Liver (tissue), 9 donors: ENCODE measurements around the gene BRD2. TPM values are rescaled to one million over a fixed set of nuclear protein-coding genes. Genes with fewer than 3 reads are reported as not detected.

Source experiments
- DNase-seq: peaks from one replicate; pipeline ENCODE4 v3.0.0-alpha.2; 2017; ENCODE audit warnings: low spot score
- H3K27ac ChIP-seq, 2 donors: one replicate each; pipeline ENCODE4 v1.7.0; 2013; ENCODE audit warnings: inconsistent platforms in 2 of 2, low read length in 2 of 2, control low read depth in 1 of 2, low read depth in 1 of 2, mild to moderate bottlenecking in 1 of 2
- H3K27me3 ChIP-seq, 4 donors: one replicate each; pipeline versions ENCODE4 v1.6.1 to v1.7.0; 2013; ENCODE audit warnings: low read length in 3 of 4, inconsistent platforms in 1 of 4, mild to moderate bottlenecking in 1 of 4, moderate library complexity in 1 of 4; ENCODE audit not compliant: control insufficient read depth in 4 of 4, insufficient read depth in 4 of 4
- H3K36me3 ChIP-seq, 4 donors: one replicate each; pipeline versions ENCODE4 v1.6.1 to v1.7.0; 2013; ENCODE audit warnings: low read length in 3 of 4, mild to moderate bottlenecking in 3 of 4, low read depth in 1 of 4, moderate library complexity in 1 of 4; ENCODE audit not compliant: control insufficient read depth in 4 of 4, insufficient read depth in 3 of 4
- H3K4me1 ChIP-seq, 4 donors: one replicate each; pipeline versions ENCODE4 v1.6.1 to v1.7.0; 2013; ENCODE audit warnings: low read length in 3 of 4, mild to moderate bottlenecking in 3 of 4, moderate library complexity in 1 of 4; ENCODE audit not compliant: control insufficient read depth in 4 of 4, insufficient read depth in 4 of 4
- H3K4me3 ChIP-seq, 3 donors: one replicate each; pipeline versions ENCODE4 v1.6.1 to v1.7.0; 2013; ENCODE audit warnings: low read length in 3 of 3, control low read depth in 1 of 3, low read depth in 1 of 3, mild to moderate bottlenecking in 1 of 3
- H3K9ac ChIP-seq, 2 donors: one replicate each; pipeline ENCODE4 v1.7.0; 2013; ENCODE audit warnings: low read length in 2 of 2, mild to moderate bottlenecking in 2 of 2, moderate library complexity in 2 of 2, control low read depth in 1 of 2, low read depth in 1 of 2
- H3K9me3 ChIP-seq, 4 donors: one replicate each; pipeline versions ENCODE4 v1.6.1 to v1.7.0; 2013; ENCODE audit warnings: low read length in 3 of 4; ENCODE audit not compliant: control insufficient read depth in 4 of 4
- ATF3 ChIP-seq: IDR thresholded peaks from 2 replicates; pipeline ENCODE4 v1.6.1; 2016; ENCODE audit warnings: antibody characterized with exemption
- CTCF ChIP-seq: fragments of 150-350 bp; IDR thresholded peaks from 2 replicates; pipeline ENCODE4 v1.5.1; 2017; ENCODE audit warnings: improper control_type of control experiment, low read depth, low read length; ENCODE audit not compliant: missing input control
- EGR1 ChIP-seq, 2 donors: IDR thresholded peaks; 2 replicates each; pipeline ENCODE4 v1.6.1; 2016 to 2018; ENCODE audit warnings: antibody characterized with exemption in 2 of 2, low read depth in 2 of 2
- FOXA1 ChIP-seq: IDR thresholded peaks from 2 replicates; pipeline ENCODE4 v1.6.1; 2016; ENCODE audit warnings: antibody characterized with exemption
- FOXA2 ChIP-seq: IDR thresholded peaks from 2 replicates; pipeline ENCODE4 v1.6.1; 2016; ENCODE audit warnings: antibody characterized with exemption
- GABPA ChIP-seq, 2 donors: IDR thresholded peaks in 1 of 2; conservative IDR thresholded peaks in 1 of 2; 2 replicates each; pipeline ENCODE4 v1.6.1; 2016; ENCODE audit warnings: antibody characterized with exemption in 2 of 2, mild to moderate bottlenecking in 1 of 2, moderate library complexity in 1 of 2
- HNF4A ChIP-seq, 2 donors: conservative IDR thresholded peaks; 2 replicates each; pipeline ENCODE4 v1.6.1; 2016; ENCODE audit warnings: antibody characterized with exemption in 2 of 2, mild to moderate bottlenecking in 2 of 2
- HNF4G ChIP-seq: IDR thresholded peaks from 2 replicates; pipeline ENCODE4 v1.6.1; 2016; ENCODE audit warnings: antibody characterized with exemption
- MAX ChIP-seq: IDR thresholded peaks from 2 replicates; pipeline ENCODE4 v1.6.1; 2016; ENCODE audit warnings: antibody characterized with exemption
- NR2F2 ChIP-seq: IDR thresholded peaks from 2 replicates; pipeline ENCODE4 v1.6.1; 2016; ENCODE audit warnings: antibody characterized with exemption
- RAD21 ChIP-seq, 2 donors: IDR thresholded peaks; 2 replicates each; pipeline ENCODE4 v1.6.1; 2016; ENCODE audit warnings: antibody characterized with exemption in 2 of 2, mild to moderate bottlenecking in 2 of 2
- REST ChIP-seq: IDR thresholded peaks from 2 replicates; pipeline ENCODE4 v1.6.1; 2016; ENCODE audit warnings: antibody characterized with exemption, mild to moderate bottlenecking
- RXRA ChIP-seq, 2 donors: IDR thresholded peaks; 2 replicates each; pipeline ENCODE4 v1.6.1; 2017 to 2018; ENCODE audit warnings: antibody characterized with exemption in 2 of 2, mild to moderate bottlenecking in 1 of 2
- SP1 ChIP-seq: IDR thresholded peaks from 2 replicates; pipeline ENCODE4 v1.6.1; 2018; ENCODE audit warnings: antibody characterized with exemption, mild to moderate bottlenecking
- TAF1 ChIP-seq: conservative IDR thresholded peaks from 2 replicates; pipeline ENCODE4 v1.6.1; 2016; ENCODE audit warnings: antibody characterized with exemption, mild to moderate bottlenecking
- YY1 ChIP-seq: IDR thresholded peaks from 2 replicates; pipeline ENCODE4 v1.6.1; 2016; ENCODE audit warnings: antibody characterized with exemption, mild to moderate bottlenecking
- ZBTB33 ChIP-seq: IDR thresholded peaks from 2 replicates; pipeline ENCODE4 v1.6.1; 2016; ENCODE audit warnings: antibody characterized with exemption
- WGBS: extraction: QIAGEN DNeasy Blood & Tissue Kit; methylation state at CpG from one replicate; pipeline ENCODE4 v1.1.7; 2013; 5-methylcytosine and 5-hydroxymethylcytosine counted together
- polyA plus RNA-seq, 2 donors: library from polyadenylated mRNA; stranded (reverse) in 1 of 2; unstranded in 1 of 2; fragments of 200-250 nt in 1 of 2; fragments of >200 nt in 1 of 2; fragmentation: Nextera tagmentation in 1 of 2; extraction: Ambion mirVana in 1 of 2; gene quantifications; one replicate each; pipeline versions ENCODE4 v1.2.1 to v1.2.3, GENCODE V29; 2013 to 2015
- total RNA-seq, 2 donors: library from RNA; depleted of rRNA; stranded (reverse); fragments of >200 nt; gene quantifications; one replicate each; pipeline ENCODE4 v1.2.3, GENCODE V29; 2014
- donor health status: healthy.
- donor health status: healthy.
- donor health status: healthy.
- donor health status: healthy.
- donor health status: healthy.

BRD2 gene
- total and polyA plus RNA-seq, 4 donors, result 29.8 to 100 (median 50.2) TPM

- H3K9me3 ChIP-seq, result no peaks in the 10 kb centered on the region
- WGBS, result 54% methylated on average over 4 of the region's 4 CpGs
- peaks cover 0 to 4% (median 0%) of the 10 kb centered on the region in 4 donors for H3K27me3 ChIP-seq
- no peaks in the 10 kb centered on the region for H3K4me1 ChIP-seq
- H3K4me3 ChIP-seq, result no peak overlapping the region
- TF ChIP-seq HNF4G, result no peak
- no peak for TF ChIP-seq FOXA1
- TF ChIP-seq ATF3, result no peak
- no peak for TF ChIP-seq SP1
- no peak for TF ChIP-seq EGR1 (IDR thresholded peaks at IDR 0.05; ENCODE audit: low read depth in 2 of 2)
- no peak for TF ChIP-seq NR2F2
- no peak for TF ChIP-seq TAF1
- no peak for TF ChIP-seq HNF4A (conservative IDR thresholded peaks at IDR 0.05)
- TF ChIP-seq GABPA (IDR thresholded peaks at IDR 0.05 in 1 of 2, conservative IDR thresholded peaks at IDR 0.05 in 1 of 2), result no peak
- no peak for TF ChIP-seq FOXA2
- TF ChIP-seq RXRA (IDR thresholded peaks at IDR 0.05), result no peak
- no peak for TF ChIP-seq CTCF
- no peak for TF ChIP-seq MAX
- TF ChIP-seq RAD21 (IDR thresholded peaks at IDR 0.05), result no peak
- DNase-seq, result no peak
- no peak overlapping the region for H3K9ac ChIP-seq
- H3K36me3 ChIP-seq, result no peaks in the 10 kb centered on the region
- no peak overlapping the region for H3K27ac ChIP-seq
Observed at GRCh38 chr6:33013608-33014007, 45.2 kb downstream of the BRD2 start.

- Histone ChIP-seq H3K27me3 (peaks cover 0 to 4% (median 0%) of the 10 kb centered on the region in 4 donors), H3K36me3 (no peaks in the 10 kb centered on the region), H3K4me3 (no peak overlapping the region), H3K4me1 (peaks cover 0 to 8% (median 3%) of the 10 kb centered on the region in 4 donors), H3K9me3 (no peaks in the 10 kb centered on the region), H3K9ac (no peak overlapping the region), H3K27ac (no peak overlapping the region)
- 20% methylated on average over 6 of the region's 6 CpGs for WGBS
- TF ChIP-seq YY1 (no peak), GABPA (IDR thresholded peaks at IDR 0.05 in 1 of 2, conservative IDR thresholded peaks at IDR 0.05 in 1 of 2) (no peak), SP1 (no peak), RXRA (IDR thresholded peaks at IDR 0.05) (no peak), HNF4A (conservative IDR thresholded peaks at IDR 0.05) (peak; percentile 5 to 19), ZBTB33 (no peak), HNF4G (no peak), RAD21 (IDR thresholded peaks at IDR 0.05) (peak; percentile 94 to 95), EGR1 (IDR thresholded peaks at IDR 0.05; ENCODE audit: low read depth in 2 of 2) (no peak), FOXA2 (no peak), ATF3 (no peak), NR2F2 (no peak), REST (no peak), FOXA1 (no peak), CTCF (peak; percentile 88), TAF1 (no peak), MAX (no peak)
- DNase-seq, result no peak
Observed at GRCh38 chr6:33014841-33015634, 46.6 kb downstream of the BRD2 start.
